Stimulated activated CD4-positive, alpha-beta T cell treated with anti-CD3 and anti-CD28 coated beads, Interleukin-12 subunit alpha, Interleukin-12 subunit beta, amount 100 ng/mL, for 4 hours (primary cell): Measurements from ENCODE around the gene CHTF18.
"Not testable (repeated sequence)": the region's sequence is repeated elsewhere in the genome, so short reads cannot be mapped to it uniquely, and the experiment has no call there.

Experiments used
- DNase-seq: peaks from one replicate; pipeline ENCODE4 v3.0.0-alpha.2; 2020

CHTF18 gene

GRCh38 chr16:813916-814412 lies 25.5 kb downstream of the CHTF18 start:
- DNase-seq = no peak

GRCh38 chr16:814974-815373 lies 26.6 kb downstream of the CHTF18 start:
- no peak for DNase-seq

GRCh38 chr16:815861-816260 lies 27.4 kb downstream of the CHTF18 start:
- no peak for DNase-seq

GRCh38 chr16:817001-817906 lies 28.8 kb downstream of the CHTF18 start:
- no peak for DNase-seq

GRCh38 chr16:818132-818531 lies 29.7 kb downstream of the CHTF18 start:
- no peak for DNase-seq

- no peak for DNase-seq
These were observed 30.2 kb downstream of the CHTF18 start for GRCh38 chr16:818592-818991.

- DNase-seq = no peak
These were observed 31.1 kb downstream of the CHTF18 start for GRCh38 chr16:819336-820043.

GRCh38 chr16:820044-820408 lies 31.6 kb downstream of the CHTF18 start:
- not testable (repeated sequence) for DNase-seq

GRCh38 chr16:820748-821147 lies 32.3 kb downstream of the CHTF18 start:
- no peak for DNase-seq

- DNase-seq = no peak
These were observed 33.3 kb downstream of the CHTF18 start for GRCh38 chr16:821751-822150.

- no peak for DNase-seq
These were observed 33.9 kb downstream of the CHTF18 start for GRCh38 chr16:822174-822908.

- no peak for DNase-seq
These were observed 34.5 kb downstream of the CHTF18 start for GRCh38 chr16:822909-823297.

GRCh38 chr16:824194-824593 lies 35.8 kb downstream of the CHTF18 start:
- no peak for DNase-seq

GRCh38 chr16:824601-825000 lies 36.2 kb downstream of the CHTF18 start:
- DNase-seq = no peak

- no peak for DNase-seq
These were observed 37.1 kb downstream of the CHTF18 start for GRCh38 chr16:825341-826061.

- no peak for DNase-seq
These were observed 39.1 kb downstream of the CHTF18 start for GRCh38 chr16:827513-827912.

GRCh38 chr16:828891-829290 lies 40.5 kb downstream of the CHTF18 start:
- DNase-seq = no peak

GRCh38 chr16:830107-830870 lies 41.9 kb downstream of the CHTF18 start:
- DNase-seq = no peak

GRCh38 chr16:830871-831570 lies 42.6 kb downstream of the CHTF18 start:
- no peak for DNase-seq

GRCh38 chr16:831571-832413 lies 43.4 kb downstream of the CHTF18 start:
- DNase-seq = no peak
